NB4 (cell line): Measurements from ENCODE around the gene SENP1.

Source experiments
- DNase-seq: peaks from one replicate; pipeline ENCODE4 v3.0.0; 2010; ENCODE audit warnings: low read depth
- H3K4me3 ChIP-seq: one replicate; pipeline ENCODE4 v1.5.1; 2011; ENCODE audit warnings: mild to moderate bottlenecking, low read depth, low read length, moderate library complexity
- CTCF ChIP-seq: IDR thresholded peaks from one replicate; pipeline ENCODE4 v1.5.1; 2012; ENCODE audit warnings: low read depth, low read length
- MAX ChIP-seq: IDR thresholded peaks from 2 replicates; pipeline ENCODE4 v1.6.1; 2011; ENCODE audit warnings: low read depth, low read length
- MYC ChIP-seq: IDR thresholded peaks from 2 replicates; pipeline ENCODE4 v1.6.1; 2011; ENCODE audit warnings: low read depth, low read length
- POLR2A ChIP-seq: IDR thresholded peaks from 2 replicates; pipeline ENCODE4 v1.6.1; 2011; ENCODE audit warnings: mild to moderate bottlenecking; ENCODE audit not compliant: insufficient read length; ENCODE audit errors: extremely low read depth

The SENP1 gene

GRCh38 chr12:48040354-48040753, 65.5 kb downstream of the SENP1 start:
- DNase-seq, result no peak
- no peak overlapping the region for H3K4me3 ChIP-seq
- TF ChIP-seq POLR2A (no peak), CTCF (no peak), MYC (no peak), MAX (no peak)

GRCh38 chr12:48039151-48039550, 66.7 kb downstream of the SENP1 start:
- no peak for DNase-seq
- TF ChIP-seq MYC (no peak), MAX (no peak), POLR2A (no peak)
- H3K4me3 ChIP-seq, result no peak overlapping the region

- H3K4me3 ChIP-seq, result no peak overlapping the region
- no peak for TF ChIP-seq CTCF
- no peak for TF ChIP-seq MAX
- no peak for TF ChIP-seq POLR2A
- no peak for TF ChIP-seq MYC
- peak; percentile 16 for DNase-seq
These were observed 67.8 kb downstream of the SENP1 start for GRCh38 chr12:48038085-48038484.

GRCh38 chr12:48037267-48037915, 68.5 kb downstream of the SENP1 start:
- DNase-seq, result no peak
- TF ChIP-seq POLR2A (no peak), CTCF (no peak), MAX (no peak), MYC (no peak)
- H3K4me3 ChIP-seq, result no peak overlapping the region

GRCh38 chr12:48036818-48037217, 69.1 kb downstream of the SENP1 start:
- TF ChIP-seq MAX (no peak), POLR2A (no peak), MYC (no peak), CTCF (no peak)
- DNase-seq, result no peak
- no peak overlapping the region for H3K4me3 ChIP-seq

- DNase-seq, result no peak
- TF ChIP-seq MAX (no peak), POLR2A (no peak), CTCF (no peak)
- no peak overlapping the region for H3K4me3 ChIP-seq
These were observed 70.8 kb downstream of the SENP1 start for GRCh38 chr12:48034835-48035805.
